Uterus (tissue), 4 donors: ENCODE measurements around the gene OMD. TPM values are rescaled to one million over a fixed set of nuclear protein-coding genes. Genes with fewer than 3 reads are reported as not detected.

ENCODE experiments used
- DNase-seq, 2 donors: peaks; one replicate each; pipeline ENCODE4 v3.0.0-alpha.2; 2019 to 2020
- H3K27ac ChIP-seq, 2 donors: fragments of 200-600 bp; sonication (generic); 1 replicate in 1 of 2; 2 replicates in 1 of 2; pipeline ENCODE4 v1.5.1; 2016 to 2018
- H3K27me3 ChIP-seq, 2 donors: fragments of 200-600 bp; sonication (generic); one replicate each; pipeline ENCODE4 v1.5.1; 2018 to 2019; ENCODE audit warnings: control low read depth in 1 of 2
- H3K36me3 ChIP-seq, 2 donors: fragments of 200-600 bp; sonication (generic); one replicate each; pipeline ENCODE4 v1.5.1; 2019; ENCODE audit warnings: control low read depth in 1 of 2
- H3K4me1 ChIP-seq, 2 donors: fragments of 200-600 bp; sonication (generic); one replicate each; pipeline ENCODE4 v1.5.1; 2018 to 2019; ENCODE audit warnings: control low read depth in 1 of 2
- H3K4me3 ChIP-seq, 2 donors: fragments of 200-600 bp; sonication (generic); 1 replicate in 1 of 2; 2 replicates in 1 of 2; pipeline ENCODE4 v1.5.1; 2018 to 2019; ENCODE audit warnings: mild to moderate bottlenecking in 1 of 2
- H3K9me3 ChIP-seq, 2 donors: fragments of 200-600 bp; sonication (generic); one replicate each; pipeline ENCODE4 v1.5.1; 2019; ENCODE audit warnings: control low read depth in 1 of 2
- POLR2A ChIP-seq, 2 donors: fragments of 450-650 bp; IDR thresholded peaks; one replicate each; pipeline ENCODE4 v1.6.1; 2016; ENCODE audit warnings: antibody characterized with exemption in 2 of 2, mild to moderate bottlenecking in 1 of 2, moderate library complexity in 1 of 2
- intact Hi-C: fragments of 100-400 bp; cut with DNase I; formaldehyde crosslinking; loops from one replicate; pipeline ENCODE4 v1.15.1; 2023; ENCODE audit warnings: low total_unique reads
- total RNA-seq, 4 donors: library from RNA; depleted of rRNA in 3 of 4; stranded (reverse); fragments of >200 nt in 3 of 4; gene quantifications; one replicate each; pipeline versions ENCODE4 v1.1.0 to v1.2.4, GENCODE V29; 2014 to 2023
- TF ChIP-seq, protein P1 (sequence below), 4 experiments: fragments of 200-600 bp in 2 of 4; fragments of 450-650 bp in 2 of 4; sonication (generic) in 2 of 4; IDR thresholded peaks; one replicate each; pipeline ENCODE4 v1.5.1; 2016 to 2019; ENCODE audit warnings: antibody characterized with exemption in 4 of 4, mild to moderate bottlenecking in 2 of 4, moderate library complexity in 1 of 4
- donor health status: DM: yes; HTN: yes; CAD: no.

The OMD gene
- total RNA-seq, 4 donors from 2014 or later: 8.5 to 24.4 (median 11.1) TPM

DNA sequence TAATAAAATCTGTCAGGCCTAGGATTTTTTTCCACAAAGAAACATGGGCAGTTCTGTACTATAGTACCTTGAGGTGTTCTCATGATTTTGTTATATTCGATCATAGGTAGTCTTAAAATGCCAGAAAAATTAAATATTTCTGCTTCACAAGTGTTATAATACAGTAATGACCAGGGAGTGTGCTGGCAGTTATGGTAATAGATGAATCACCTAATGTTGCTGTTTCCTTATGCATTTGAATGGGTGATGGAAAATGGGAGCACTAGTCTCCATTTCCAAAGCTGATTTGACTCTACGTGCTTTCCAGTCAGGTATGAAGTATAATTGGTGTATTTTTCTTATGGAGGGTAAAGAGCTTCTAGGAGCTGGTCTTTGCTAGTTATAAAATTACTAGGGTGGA is 43.7 kb downstream of the OMD start:
- intact Hi-C loops: no loop called here
- TF ChIP-seq, protein P1, sequence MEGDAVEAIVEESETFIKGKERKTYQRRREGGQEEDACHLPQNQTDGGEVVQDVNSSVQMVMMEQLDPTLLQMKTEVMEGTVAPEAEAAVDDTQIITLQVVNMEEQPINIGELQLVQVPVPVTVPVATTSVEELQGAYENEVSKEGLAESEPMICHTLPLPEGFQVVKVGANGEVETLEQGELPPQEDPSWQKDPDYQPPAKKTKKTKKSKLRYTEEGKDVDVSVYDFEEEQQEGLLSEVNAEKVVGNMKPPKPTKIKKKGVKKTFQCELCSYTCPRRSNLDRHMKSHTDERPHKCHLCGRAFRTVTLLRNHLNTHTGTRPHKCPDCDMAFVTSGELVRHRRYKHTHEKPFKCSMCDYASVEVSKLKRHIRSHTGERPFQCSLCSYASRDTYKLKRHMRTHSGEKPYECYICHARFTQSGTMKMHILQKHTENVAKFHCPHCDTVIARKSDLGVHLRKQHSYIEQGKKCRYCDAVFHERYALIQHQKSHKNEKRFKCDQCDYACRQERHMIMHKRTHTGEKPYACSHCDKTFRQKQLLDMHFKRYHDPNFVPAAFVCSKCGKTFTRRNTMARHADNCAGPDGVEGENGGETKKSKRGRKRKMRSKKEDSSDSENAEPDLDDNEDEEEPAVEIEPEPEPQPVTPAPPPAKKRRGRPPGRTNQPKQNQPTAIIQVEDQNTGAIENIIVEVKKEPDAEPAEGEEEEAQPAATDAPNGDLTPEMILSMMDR (IDR thresholded peaks at IDR 0.05): no peak
- TF ChIP-seq POLR2A (IDR thresholded peaks at IDR 0.05): no peak
- H3K27ac ChIP-seq: no peak overlapping the region
- H3K4me1 ChIP-seq: peaks cover 0 to 9% of the 10 kb centered on the region in 2 donors
- H3K9me3 ChIP-seq: no peaks in the 10 kb centered on the region
- DNase-seq: no peak
- no peaks in the 10 kb centered on the region for H3K27me3 ChIP-seq
- no peaks in the 10 kb centered on the region for H3K36me3 ChIP-seq
- H3K4me3 ChIP-seq: no peak overlapping the region

DNA sequence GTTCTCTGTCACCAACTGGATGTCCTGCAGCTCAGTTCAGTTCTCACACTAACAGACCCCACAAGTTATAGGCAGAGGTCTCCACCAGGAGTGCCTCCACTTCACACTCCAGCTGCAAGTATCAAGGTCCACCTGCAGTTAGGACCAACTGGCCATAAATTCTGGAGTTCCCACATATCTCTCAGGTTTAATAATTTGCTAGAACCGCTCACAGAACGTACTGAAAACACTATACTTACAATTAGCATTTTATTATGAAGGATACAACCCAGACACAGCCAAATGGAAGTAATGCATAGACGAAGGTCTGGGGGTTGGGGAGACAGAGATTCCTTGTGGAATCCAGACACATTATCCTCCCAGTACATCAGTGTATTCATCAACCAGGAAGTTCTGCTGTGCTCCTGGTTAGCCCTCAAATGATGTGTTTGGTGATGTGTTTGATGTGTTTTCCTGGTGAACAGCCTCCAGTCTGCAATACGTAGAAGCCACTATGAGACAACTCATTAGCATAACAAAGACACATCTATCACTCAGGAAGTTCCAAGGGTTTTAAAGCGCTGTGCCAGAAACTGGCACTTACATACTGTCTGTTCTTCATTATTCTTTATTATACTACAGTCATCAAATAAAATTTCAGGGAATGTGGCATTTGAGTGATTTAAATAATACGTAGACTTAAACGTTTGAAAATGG is 45.3 kb downstream of the OMD start:
- no peaks in the 10 kb centered on the region for H3K4me1 ChIP-seq
- H3K36me3 ChIP-seq: no peaks in the 10 kb centered on the region
- TF ChIP-seq, protein P1 (IDR thresholded peaks at IDR 0.05): no peak
- no peak for TF ChIP-seq POLR2A (IDR thresholded peaks at IDR 0.05)
- intact Hi-C loops: no loop called here
- H3K9me3 ChIP-seq: no peaks in the 10 kb centered on the region
- no peak for DNase-seq
- no peak overlapping the region for H3K27ac ChIP-seq
- no peaks in the 10 kb centered on the region for H3K27me3 ChIP-seq
- no peak overlapping the region for H3K4me3 ChIP-seq

DNA sequence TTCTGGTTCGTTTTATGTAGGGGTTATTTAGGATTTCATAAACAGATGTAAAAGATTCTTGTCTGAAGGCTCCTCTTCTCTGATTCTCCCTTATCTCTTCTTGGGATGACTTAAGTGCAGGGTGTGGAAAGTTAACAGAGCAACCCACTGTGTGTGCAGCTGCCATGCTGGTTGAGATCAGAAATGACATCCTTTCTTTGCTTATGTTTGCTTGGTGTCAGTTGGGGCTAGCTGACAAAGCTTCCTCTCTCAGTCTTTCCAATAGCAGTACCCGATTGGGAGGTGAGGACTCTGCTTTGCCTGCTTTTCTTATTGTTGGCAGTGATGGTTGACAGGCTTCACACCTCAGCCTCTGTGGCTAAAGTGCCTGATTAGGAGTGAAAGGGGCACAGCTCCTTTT is 46.4 kb downstream of the OMD start:
- TF ChIP-seq, protein P1 (IDR thresholded peaks at IDR 0.05): no peak
- TF ChIP-seq POLR2A (IDR thresholded peaks at IDR 0.05): no peak
- H3K4me1 ChIP-seq: no peaks in the 10 kb centered on the region
- DNase-seq: no peak
- no peaks in the 10 kb centered on the region for H3K36me3 ChIP-seq
- H3K27me3 ChIP-seq: no peaks in the 10 kb centered on the region
- no peak overlapping the region for H3K4me3 ChIP-seq
- peak overlapping the region in 1 of 2 donors; percentile 24 for H3K27ac ChIP-seq
- intact Hi-C loops: no loop called here
- peaks cover 0 to 9% of the 10 kb centered on the region in 2 donors for H3K9me3 ChIP-seq

DNA sequence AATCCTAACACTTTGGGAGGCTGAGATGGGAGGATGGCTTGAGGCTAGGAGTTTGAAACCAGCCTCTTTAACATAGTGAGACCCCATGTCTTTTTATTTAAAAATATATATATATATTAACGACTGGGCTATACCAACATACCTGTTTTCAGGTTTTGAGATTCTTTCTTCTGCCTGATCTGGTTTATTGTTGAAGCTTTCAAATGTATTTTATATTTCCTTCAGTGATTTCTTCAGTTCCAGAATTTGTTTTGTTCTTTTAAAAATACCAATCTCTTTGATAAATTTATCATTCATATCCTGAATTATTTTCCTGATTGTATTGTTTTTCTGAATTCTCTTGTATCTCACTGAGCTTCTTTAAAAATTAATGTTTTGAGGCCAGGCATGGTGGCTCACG is 51.1 kb downstream of the OMD start:
- no peaks in the 10 kb centered on the region for H3K36me3 ChIP-seq
- DNase-seq: no peak
- H3K4me3 ChIP-seq: no peak overlapping the region
- H3K9me3 ChIP-seq: peaks cover 0 to 15% of the 10 kb centered on the region in 2 donors
- H3K27me3 ChIP-seq: no peaks in the 10 kb centered on the region
- no peak for TF ChIP-seq POLR2A (IDR thresholded peaks at IDR 0.05)
- TF ChIP-seq, protein P1 (IDR thresholded peaks at IDR 0.05): no peak
- H3K4me1 ChIP-seq: no peaks in the 10 kb centered on the region
- no peak overlapping the region for H3K27ac ChIP-seq
- intact Hi-C loops: no loop called here

DNA sequence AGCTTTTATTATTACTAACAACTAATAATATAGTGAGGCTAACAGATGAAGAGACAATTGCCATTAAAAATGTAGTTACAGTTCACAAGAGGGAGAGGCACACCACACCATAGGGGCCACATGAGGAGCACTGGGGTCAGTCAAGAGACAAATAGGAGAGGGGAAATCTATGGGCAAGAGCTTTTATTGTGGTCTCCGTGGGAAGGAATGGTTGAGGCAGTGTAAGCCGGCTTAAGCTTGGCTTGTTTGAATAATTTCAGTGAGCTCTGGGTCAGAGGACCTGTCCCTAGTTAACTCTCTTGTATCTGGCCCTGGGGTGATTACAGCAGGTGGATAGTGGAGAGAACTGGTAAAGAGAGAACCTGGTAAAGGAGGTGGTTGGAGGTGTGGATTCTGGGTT is 55.2 kb downstream of the OMD start:
- TF ChIP-seq POLR2A (IDR thresholded peaks at IDR 0.05): no peak
- TF ChIP-seq, protein P1 (IDR thresholded peaks at IDR 0.05): no peak
- intact Hi-C loops: no loop called here

More for the DNA sequence above, 55.2 kb downstream of the OMD start:
- Histone ChIP-seq H3K4me1 (no peaks in the 10 kb centered on the region), H3K27me3 (no peaks in the 10 kb centered on the region), H3K9me3 (peaks cover 0 to 15% of the 10 kb centered on the region in 2 donors), H3K4me3 (no peak overlapping the region), H3K27ac (peak overlapping the region in 1 of 2 donors; percentile 32), H3K36me3 (no peaks in the 10 kb centered on the region)
- DNase-seq: no peak

Other genes starting within 250 kb of the OMD start
- 100 to 1,000 TPM in 3 of 4 donors, 10 to 100 TPM in 1; 73.2 to 234 (median 161) TPM for gene IARS1, start 130.8 kb downstream of the OMD start, total RNA-seq
- gene NOL8, start 99.1 kb downstream of the OMD start, total RNA-seq: 10 to 100 TPM; 16.5 to 48.0 (median 33.0) TPM
- 10 to 100 TPM in 1 of 4 donors, 1 to 10 TPM in 2, under 1 TPM in 1; 0.88 to 12.0 (median 4.3) TPM for gene CENPP, start 98.5 kb downstream of the OMD start, total RNA-seq
- gene OGN, start 19.9 kb downstream of the OMD start, total RNA-seq: 100 to 1,000 TPM in 1 of 4 donors, 10 to 100 TPM in 3; 26.0 to 302 (median 43.0) TPM
- 100 to 1,000 TPM in 1 of 4 donors, 10 to 100 TPM in 3; 29.5 to 160 (median 73.0) TPM for gene ASPN, start 58.0 kb upstream of the OMD start, total RNA-seq
- 10 to 100 TPM; 21.8 to 34.0 (median 27.7) TPM for gene ECM2, start 111.5 kb upstream of the OMD start, total RNA-seq
- gene IPPK, start 245.7 kb upstream of the OMD start, total RNA-seq: 10 to 100 TPM in 2 of 4 donors, 1 to 10 TPM in 2; 5.9 to 13.1 (median 8.5) TPM